ENCODE measurements around the gene LTBP1.

DNA sequence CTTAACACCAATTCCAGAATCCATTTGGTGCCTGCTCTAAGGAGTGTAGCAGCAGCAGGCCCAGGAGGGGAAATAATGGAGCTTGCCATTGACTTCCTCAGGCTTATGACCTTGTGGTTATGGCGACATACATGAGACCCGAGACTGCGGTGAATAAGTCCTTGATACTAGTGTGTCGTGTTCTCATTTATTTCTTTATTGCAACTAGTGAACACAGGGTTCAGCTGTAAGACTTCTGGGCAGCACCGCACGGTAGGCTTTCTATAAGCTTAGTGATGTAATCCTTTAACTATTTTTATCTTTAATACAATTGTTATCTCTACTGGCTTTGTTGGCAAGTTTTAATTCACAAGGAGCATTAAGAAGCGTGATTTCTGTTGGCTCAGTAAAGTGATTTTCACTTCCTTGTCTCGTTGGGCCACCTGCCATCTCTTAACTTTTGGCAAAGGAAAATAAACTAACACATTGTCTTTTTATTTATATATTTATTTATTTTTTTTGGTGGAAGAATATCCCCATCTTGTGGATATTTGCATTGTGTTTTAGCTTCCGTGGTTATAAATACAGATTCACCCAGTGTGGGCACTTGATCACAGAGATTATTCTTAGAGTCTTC, 139.8 kb downstream of the LTBP1 start:
- TF ChIP-seq, protein P1, sequence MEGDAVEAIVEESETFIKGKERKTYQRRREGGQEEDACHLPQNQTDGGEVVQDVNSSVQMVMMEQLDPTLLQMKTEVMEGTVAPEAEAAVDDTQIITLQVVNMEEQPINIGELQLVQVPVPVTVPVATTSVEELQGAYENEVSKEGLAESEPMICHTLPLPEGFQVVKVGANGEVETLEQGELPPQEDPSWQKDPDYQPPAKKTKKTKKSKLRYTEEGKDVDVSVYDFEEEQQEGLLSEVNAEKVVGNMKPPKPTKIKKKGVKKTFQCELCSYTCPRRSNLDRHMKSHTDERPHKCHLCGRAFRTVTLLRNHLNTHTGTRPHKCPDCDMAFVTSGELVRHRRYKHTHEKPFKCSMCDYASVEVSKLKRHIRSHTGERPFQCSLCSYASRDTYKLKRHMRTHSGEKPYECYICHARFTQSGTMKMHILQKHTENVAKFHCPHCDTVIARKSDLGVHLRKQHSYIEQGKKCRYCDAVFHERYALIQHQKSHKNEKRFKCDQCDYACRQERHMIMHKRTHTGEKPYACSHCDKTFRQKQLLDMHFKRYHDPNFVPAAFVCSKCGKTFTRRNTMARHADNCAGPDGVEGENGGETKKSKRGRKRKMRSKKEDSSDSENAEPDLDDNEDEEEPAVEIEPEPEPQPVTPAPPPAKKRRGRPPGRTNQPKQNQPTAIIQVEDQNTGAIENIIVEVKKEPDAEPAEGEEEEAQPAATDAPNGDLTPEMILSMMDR (IDR thresholded peaks at IDR 0.05), result no peak
- no peak for TF ChIP-seq POLR2AphosphoS5 (IDR thresholded peaks at IDR 0.05)

All from breast epithelium (tissue), 3 donors.